Measurements from ENCODE around the gene MARCHF3.
"Not testable (repeated sequence)": the region's sequence is repeated elsewhere in the genome, so short reads cannot be mapped to it uniquely, and the experiment has no call there.

The MARCHF3 gene

GRCh38 chr5:127053551-127053950 is 23.2 kb upstream of the MARCHF3 start:
- H4K12ac ChIP-seq (ENCODE audit: low read depth, low read length); H3K79me1 ChIP-seq (ENCODE audit: low read length); H3K23ac ChIP-seq (ENCODE audit: low read length); H3K18ac ChIP-seq (ENCODE audit: low read length); H2AFZ ChIP-seq (ENCODE audit: insufficient read depth, low read length, poor library complexity); H2BK12ac ChIP-seq (ENCODE audit: low read length); H3K79me2 ChIP-seq (ENCODE audit: control insufficient read depth, insufficient read depth, low read length, poor library complexity); H3K9ac ChIP-seq (ENCODE audit: low read length); H3K4me1 ChIP-seq (ENCODE audit: control insufficient read depth in 1 of 2, insufficient read depth in 2 of 2, low read length in 2 of 2); H2BK120ac ChIP-seq (ENCODE audit: insufficient read depth, low read length, poor library complexity); H3K14ac ChIP-seq (ENCODE audit: low read length); H4K91ac ChIP-seq (ENCODE audit: low read depth, low read length); H3K4me3 ChIP-seq (ENCODE audit: low read depth, low read length); H3K4me2 ChIP-seq (ENCODE audit: low read length); DNase-seq; H2BK5ac ChIP-seq (ENCODE audit: low read depth, low read length, poor library complexity); H3K4ac ChIP-seq (ENCODE audit: low read depth, low read length); H3K27me3 ChIP-seq (ENCODE audit: insufficient read depth, low read length); H3K9me3 ChIP-seq (ENCODE audit: insufficient read depth, low read depth, low read length); H2AK5ac ChIP-seq (ENCODE audit: low read length); H3K36me3 ChIP-seq (ENCODE audit: control insufficient read depth in 1 of 2, insufficient read depth in 2 of 2, low read length in 2 of 2); H4K8ac ChIP-seq (ENCODE audit: low read depth, low read length); H3K27ac ChIP-seq (ENCODE audit: low read depth, low read length): not testable (repeated sequence)
- no CpG with 5 or more reads among the region's 6 CpGs for WGBS (ENCODE audit: extremely low coverage, insufficient coverage, insufficient read length)

- no CpG with 5 or more reads among the region's 3 CpGs for WGBS (ENCODE audit: extremely low coverage, insufficient coverage, insufficient read length)
- no peak for DNase-seq
- no peak overlapping the region for H2AK5ac ChIP-seq (ENCODE audit: low read length)
These were observed 22.7 kb upstream of the MARCHF3 start for GRCh38 chr5:127053049-127053448.

GRCh38 chr5:127051591-127051990 is 21.2 kb upstream of the MARCHF3 start:
- H2BK120ac ChIP-seq (ENCODE audit: insufficient read depth, low read length, poor library complexity), result no peak overlapping the region
- H3K36me3 ChIP-seq (ENCODE audit: control insufficient read depth in 1 of 2, insufficient read depth in 2 of 2, low read length in 2 of 2), result no peaks in the 10 kb centered on the region
- no peak overlapping the region for H3K4ac ChIP-seq (ENCODE audit: low read depth, low read length)
- H3K9me3 ChIP-seq (ENCODE audit: insufficient read depth, low read depth, low read length), result no peaks in the 10 kb centered on the region
- no peak overlapping the region for H3K23ac ChIP-seq (ENCODE audit: low read length)
- no peak overlapping the region for H3K4me3 ChIP-seq (ENCODE audit: low read depth, low read length)
- no peak overlapping the region for H4K12ac ChIP-seq (ENCODE audit: low read depth, low read length)
- H3K27ac ChIP-seq (ENCODE audit: low read depth, low read length), result no peak overlapping the region
- H3K4me1 ChIP-seq (ENCODE audit: control insufficient read depth in 1 of 2, insufficient read depth in 2 of 2, low read length in 2 of 2), result no peaks in the 10 kb centered on the region
- H2BK12ac ChIP-seq (ENCODE audit: low read length), result no peak overlapping the region
- H3K79me2 ChIP-seq (ENCODE audit: control insufficient read depth, insufficient read depth, low read length, poor library complexity), result no peaks in the 10 kb centered on the region
- H2AK5ac ChIP-seq (ENCODE audit: low read length), result no peak overlapping the region
- WGBS (ENCODE audit: extremely low coverage, insufficient coverage, insufficient read length), result no CpG with 5 or more reads among the region's 1 CpG
- DNase-seq, result no peak
- H3K18ac ChIP-seq (ENCODE audit: low read length), result no peak overlapping the region
- H2AFZ ChIP-seq (ENCODE audit: insufficient read depth, low read length, poor library complexity), result no peak overlapping the region
- H4K8ac ChIP-seq (ENCODE audit: low read depth, low read length), result no peak overlapping the region
- no peak overlapping the region for H3K14ac ChIP-seq (ENCODE audit: low read length)
- H3K27me3 ChIP-seq (ENCODE audit: insufficient read depth, low read length), result no peaks in the 10 kb centered on the region
- no peak overlapping the region for H4K91ac ChIP-seq (ENCODE audit: low read depth, low read length)
- no peak overlapping the region for H3K4me2 ChIP-seq (ENCODE audit: low read length)
- H3K79me1 ChIP-seq (ENCODE audit: low read length), result no peaks in the 10 kb centered on the region
- no peak overlapping the region for H2BK5ac ChIP-seq (ENCODE audit: low read depth, low read length, poor library complexity)
- no peak overlapping the region for H3K9ac ChIP-seq (ENCODE audit: low read length)

More at GRCh38 chr5:127053049-127053448, 22.7 kb upstream of the MARCHF3 start:
- H3K4me3 ChIP-seq (ENCODE audit: low read depth, low read length), result no peak overlapping the region
- no peak overlapping the region for H3K23ac ChIP-seq (ENCODE audit: low read length)
- H3K4me2 ChIP-seq (ENCODE audit: low read length), result no peak overlapping the region
- H2AFZ ChIP-seq (ENCODE audit: insufficient read depth, low read length, poor library complexity), result no peak overlapping the region
- no peak overlapping the region for H4K12ac ChIP-seq (ENCODE audit: low read depth, low read length)
- H3K36me3 ChIP-seq (ENCODE audit: control insufficient read depth in 1 of 2, insufficient read depth in 2 of 2, low read length in 2 of 2), result no peaks in the 10 kb centered on the region
- H3K9me3 ChIP-seq (ENCODE audit: insufficient read depth, low read depth, low read length), result no peaks in the 10 kb centered on the region
- H3K27ac ChIP-seq (ENCODE audit: low read depth, low read length), result no peak overlapping the region
- no peaks in the 10 kb centered on the region for H3K4me1 ChIP-seq (ENCODE audit: control insufficient read depth in 1 of 2, insufficient read depth in 2 of 2, low read length in 2 of 2)
- H2BK12ac ChIP-seq (ENCODE audit: low read length), result no peak overlapping the region
- no peak overlapping the region for H2BK5ac ChIP-seq (ENCODE audit: low read depth, low read length, poor library complexity)
- no peaks in the 10 kb centered on the region for H3K79me2 ChIP-seq (ENCODE audit: control insufficient read depth, insufficient read depth, low read length, poor library complexity)
- no peak overlapping the region for H4K91ac ChIP-seq (ENCODE audit: low read depth, low read length)
- H3K4ac ChIP-seq (ENCODE audit: low read depth, low read length), result no peak overlapping the region
- H4K8ac ChIP-seq (ENCODE audit: low read depth, low read length), result no peak overlapping the region
- H3K79me1 ChIP-seq (ENCODE audit: low read length), result no peaks in the 10 kb centered on the region
- no peak overlapping the region for H3K18ac ChIP-seq (ENCODE audit: low read length)
- no peak overlapping the region for H3K14ac ChIP-seq (ENCODE audit: low read length)
- H3K27me3 ChIP-seq (ENCODE audit: insufficient read depth, low read length), result no peaks in the 10 kb centered on the region
- no peak overlapping the region for H3K9ac ChIP-seq (ENCODE audit: low read length)
- H2BK120ac ChIP-seq (ENCODE audit: insufficient read depth, low read length, poor library complexity), result no peak overlapping the region

GRCh38 chr5:127046343-127047072 is 16.1 kb upstream of the MARCHF3 start:
- H3K4me3 ChIP-seq (ENCODE audit: low read depth, low read length), result no peak overlapping the region
- no peak overlapping the region for H3K4me2 ChIP-seq (ENCODE audit: low read length)
- H3K9ac ChIP-seq (ENCODE audit: low read length), result no peak overlapping the region
- H2AFZ ChIP-seq (ENCODE audit: insufficient read depth, low read length, poor library complexity), result no peak overlapping the region
- H3K4ac ChIP-seq (ENCODE audit: low read depth, low read length), result no peak overlapping the region
- H2BK12ac ChIP-seq (ENCODE audit: low read length), result no peak overlapping the region
- H3K9me3 ChIP-seq (ENCODE audit: insufficient read depth, low read depth, low read length), result no peaks in the 10 kb centered on the region
- H3K18ac ChIP-seq (ENCODE audit: low read length), result no peak overlapping the region
- H2BK5ac ChIP-seq (ENCODE audit: low read depth, low read length, poor library complexity), result no peak overlapping the region
- H3K27me3 ChIP-seq (ENCODE audit: insufficient read depth, low read length), result no peaks in the 10 kb centered on the region
- H4K8ac ChIP-seq (ENCODE audit: low read depth, low read length), result no peak overlapping the region
- H3K4me1 ChIP-seq (ENCODE audit: control insufficient read depth in 1 of 2, insufficient read depth in 2 of 2, low read length in 2 of 2), result no peaks in the 10 kb centered on the region
- no peak overlapping the region for H3K23ac ChIP-seq (ENCODE audit: low read length)
- no peak overlapping the region for H3K27ac ChIP-seq (ENCODE audit: low read depth, low read length)
- no peak for DNase-seq
- no CpG with 5 or more reads among the region's 4 CpGs for WGBS (ENCODE audit: extremely low coverage, insufficient coverage, insufficient read length)
- no peaks in the 10 kb centered on the region for H3K79me2 ChIP-seq (ENCODE audit: control insufficient read depth, insufficient read depth, low read length, poor library complexity)
- H3K14ac ChIP-seq (ENCODE audit: low read length), result no peak overlapping the region
- no peak overlapping the region for H2BK120ac ChIP-seq (ENCODE audit: insufficient read depth, low read length, poor library complexity)
- H3K79me1 ChIP-seq (ENCODE audit: low read length), result no peaks in the 10 kb centered on the region
- no peak overlapping the region for H4K91ac ChIP-seq (ENCODE audit: low read depth, low read length)
- no peak overlapping the region for H2AK5ac ChIP-seq (ENCODE audit: low read length)
- H4K12ac ChIP-seq (ENCODE audit: low read depth, low read length), result no peak overlapping the region
- no peaks in the 10 kb centered on the region for H3K36me3 ChIP-seq (ENCODE audit: control insufficient read depth in 1 of 2, insufficient read depth in 2 of 2, low read length in 2 of 2)
